SK-N-SH (cell line): ENCODE measurements around the gene P3H2.

ENCODE experiments used
- EZH2phosphoT487 ChIP-seq: fragments of 200-600 bp; sonication (generic); IDR thresholded peaks from 2 replicates; pipeline ENCODE4 v1.6.1; 2017; ENCODE audit warnings: low read depth, mixed run types, mild to moderate bottlenecking, antibody characterized with exemption, moderate library complexity, borderline replicate concordance
- TAF1 ChIP-seq: IDR thresholded peaks from 2 replicates; pipeline ENCODE4 v1.6.1; 2012; ENCODE audit warnings: low read depth, mild to moderate bottlenecking, low read length, moderate library complexity, borderline replicate concordance
- TCF12 ChIP-seq: IDR thresholded peaks from 2 replicates; pipeline ENCODE4 v1.4.0; 2012
- TF ChIP-seq, protein P1 (sequence below): IDR thresholded peaks from 2 replicates; pipeline ENCODE4 v1.4.0; 2012; ENCODE audit warnings: low read depth, borderline replicate concordance
- TF ChIP-seq, protein P2 (sequence below): fragments of 200-600 bp; sonication (generic); IDR thresholded peaks from 2 replicates; pipeline ENCODE4 v1.6.1; 2017; ENCODE audit warnings: antibody characterized with exemption, mild to moderate bottlenecking, moderate library complexity
- TF ChIP-seq, protein P3 (sequence below): fragments of 150-350 bp; IDR thresholded peaks from 2 replicates; pipeline ENCODE4 v1.6.1; 2016; ENCODE audit warnings: mild to moderate bottlenecking, low read depth, low read length

DNA sequence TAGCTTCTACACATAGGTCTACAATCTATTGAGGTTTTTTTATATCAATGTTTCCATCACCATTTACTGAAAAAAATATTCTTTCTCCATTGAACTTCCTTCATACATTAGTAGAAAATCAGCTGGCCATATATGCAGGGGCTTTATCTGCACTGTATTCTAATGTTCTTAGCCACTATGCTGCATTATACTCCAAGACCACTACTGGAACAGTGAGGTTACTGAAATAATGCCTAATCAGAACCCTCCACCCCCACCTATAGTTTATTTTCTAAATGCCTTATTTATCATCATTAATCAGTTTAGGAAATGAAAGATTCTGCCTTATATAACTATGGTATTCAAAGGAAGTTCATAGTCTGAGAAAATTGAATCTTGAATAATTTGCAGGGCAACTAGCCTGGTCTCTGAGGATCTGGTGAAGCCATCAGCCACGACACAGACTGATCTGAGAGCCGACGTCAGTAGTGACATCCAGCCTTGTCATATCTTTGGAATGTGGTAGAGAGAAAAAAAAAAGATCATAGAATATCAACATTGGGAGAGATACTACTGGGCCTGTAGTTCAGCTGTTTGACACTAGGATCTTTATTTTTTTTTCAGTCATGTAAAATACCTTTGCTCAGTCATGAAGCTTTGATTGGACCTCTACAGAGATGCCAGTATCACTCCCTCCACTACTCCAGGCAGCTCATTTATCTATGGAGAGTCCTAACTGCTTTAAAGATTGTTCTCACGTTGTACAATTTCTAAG lies 66.6 kb downstream of the P3H2 start:
- TF ChIP-seq, protein P1, sequence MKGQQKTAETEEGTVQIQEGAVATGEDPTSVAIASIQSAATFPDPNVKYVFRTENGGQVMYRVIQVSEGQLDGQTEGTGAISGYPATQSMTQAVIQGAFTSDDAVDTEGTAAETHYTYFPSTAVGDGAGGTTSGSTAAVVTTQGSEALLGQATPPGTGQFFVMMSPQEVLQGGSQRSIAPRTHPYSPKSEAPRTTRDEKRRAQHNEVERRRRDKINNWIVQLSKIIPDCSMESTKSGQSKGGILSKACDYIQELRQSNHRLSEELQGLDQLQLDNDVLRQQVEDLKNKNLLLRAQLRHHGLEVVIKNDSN = no peak
- TF ChIP-seq, protein P2, sequence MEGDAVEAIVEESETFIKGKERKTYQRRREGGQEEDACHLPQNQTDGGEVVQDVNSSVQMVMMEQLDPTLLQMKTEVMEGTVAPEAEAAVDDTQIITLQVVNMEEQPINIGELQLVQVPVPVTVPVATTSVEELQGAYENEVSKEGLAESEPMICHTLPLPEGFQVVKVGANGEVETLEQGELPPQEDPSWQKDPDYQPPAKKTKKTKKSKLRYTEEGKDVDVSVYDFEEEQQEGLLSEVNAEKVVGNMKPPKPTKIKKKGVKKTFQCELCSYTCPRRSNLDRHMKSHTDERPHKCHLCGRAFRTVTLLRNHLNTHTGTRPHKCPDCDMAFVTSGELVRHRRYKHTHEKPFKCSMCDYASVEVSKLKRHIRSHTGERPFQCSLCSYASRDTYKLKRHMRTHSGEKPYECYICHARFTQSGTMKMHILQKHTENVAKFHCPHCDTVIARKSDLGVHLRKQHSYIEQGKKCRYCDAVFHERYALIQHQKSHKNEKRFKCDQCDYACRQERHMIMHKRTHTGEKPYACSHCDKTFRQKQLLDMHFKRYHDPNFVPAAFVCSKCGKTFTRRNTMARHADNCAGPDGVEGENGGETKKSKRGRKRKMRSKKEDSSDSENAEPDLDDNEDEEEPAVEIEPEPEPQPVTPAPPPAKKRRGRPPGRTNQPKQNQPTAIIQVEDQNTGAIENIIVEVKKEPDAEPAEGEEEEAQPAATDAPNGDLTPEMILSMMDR = no peak; the same call in 1 of the 2 replicates
- TF ChIP-seq, protein P3, sequence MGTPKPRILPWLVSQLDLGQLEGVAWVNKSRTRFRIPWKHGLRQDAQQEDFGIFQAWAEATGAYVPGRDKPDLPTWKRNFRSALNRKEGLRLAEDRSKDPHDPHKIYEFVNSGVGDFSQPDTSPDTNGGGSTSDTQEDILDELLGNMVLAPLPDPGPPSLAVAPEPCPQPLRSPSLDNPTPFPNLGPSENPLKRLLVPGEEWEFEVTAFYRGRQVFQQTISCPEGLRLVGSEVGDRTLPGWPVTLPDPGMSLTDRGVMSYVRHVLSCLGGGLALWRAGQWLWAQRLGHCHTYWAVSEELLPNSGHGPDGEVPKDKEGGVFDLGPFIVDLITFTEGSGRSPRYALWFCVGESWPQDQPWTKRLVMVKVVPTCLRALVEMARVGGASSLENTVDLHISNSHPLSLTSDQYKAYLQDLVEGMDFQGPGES = no peak
- TF ChIP-seq EZH2phosphoT487 = no peak
- TF ChIP-seq TAF1 = no peak
- no peak for TF ChIP-seq TCF12
